HG02973 (cell line): ENCODE data around the gene YTHDC2.
A peak's percentile ranks its signal among the peaks of the same experiment; 100 is the strongest.

Experiments used
- ATAC-seq: cut with Tn5 transposase; IDR thresholded peaks from one replicate; pipeline ENCODE4 v1.9.1; 2021; ENCODE audit warnings: moderate library complexity; ENCODE audit not compliant: unreplicated experiment

YTHDC2 gene

GRCh38 chr5:113513384-113514288 is at the start of gene YTHDC2:
TSS of gene YTHDC2 (plus strand) at chr5:113513694. CDS start at chr5:113513896, 202 bp downstream.
- peak; percentile 98 for ATAC-seq

- ATAC-seq: no peak
Observed at GRCh38 chr5:113474100-113474728, 39.3 kb upstream of the YTHDC2 start.

- no peak for ATAC-seq
Observed at GRCh38 chr5:113478691-113479090, 34.8 kb upstream of the YTHDC2 start.

GRCh38 chr5:113480243-113480642 is 33.3 kb upstream of the YTHDC2 start:
- ATAC-seq: no peak

GRCh38 chr5:113487416-113487780 is 26.1 kb upstream of the YTHDC2 start:
- ATAC-seq: no peak

GRCh38 chr5:113487781-113488644 is 25.5 kb upstream of the YTHDC2 start, which contains the start of gene MCC:
TSS of gene MCC (minus strand) at chr5:113488453.
- no peak for ATAC-seq

GRCh38 chr5:113488645-113489184 is 24.8 kb upstream of the YTHDC2 start:
- ATAC-seq: no peak

- peak; percentile 51 for ATAC-seq
Observed at GRCh38 chr5:113489299-113489698, 24.2 kb upstream of the YTHDC2 start.

- ATAC-seq: no peak
Observed at GRCh38 chr5:113490317-113490716, 23.2 kb upstream of the YTHDC2 start.

GRCh38 chr5:113491022-113491421 is 22.5 kb upstream of the YTHDC2 start:
- no peak for ATAC-seq

- no peak for ATAC-seq
Observed at GRCh38 chr5:113493446-113493845, 20.0 kb upstream of the YTHDC2 start.

GRCh38 chr5:113495422-113495841 is 18.1 kb upstream of the YTHDC2 start:
- ATAC-seq: no peak

- no peak for ATAC-seq
Observed at GRCh38 chr5:113502073-113502472, 11.4 kb upstream of the YTHDC2 start.

- ATAC-seq: no peak
Observed at GRCh38 chr5:113503146-113503545, 10.3 kb upstream of the YTHDC2 start.

- ATAC-seq: no peak
Observed at GRCh38 chr5:113505181-113505580, 8.3 kb upstream of the YTHDC2 start.

- no peak for ATAC-seq
Observed at GRCh38 chr5:113507601-113508000, 5.9 kb upstream of the YTHDC2 start.

- no peak for ATAC-seq
Observed at GRCh38 chr5:113508756-113509155, 4.7 kb upstream of the YTHDC2 start.

- no peak for ATAC-seq
Observed at GRCh38 chr5:113510836-113511451, 2.5 kb upstream of the YTHDC2 start.

GRCh38 chr5:113512341-113512740 is 1.2 kb upstream of the YTHDC2 start:
- no peak for ATAC-seq

GRCh38 chr5:113514289-113514635 is 768 bp downstream of the YTHDC2 start:
- no peak for ATAC-seq

GRCh38 chr5:113518884-113519283 is 5.4 kb downstream of the YTHDC2 start:
- no peak for ATAC-seq
